Measurements from ENCODE around the gene LYZL6. TPM values are rescaled to one million over a fixed set of nuclear protein-coding genes. Genes with fewer than 3 reads are reported as not detected.

LYZL6 gene
- total RNA-seq, 3 donors from 2014 or later (not counting 1 experiment from before 2014, with no cell fraction given): not detected

- peak overlapping the region; percentile 75 for H3K27ac ChIP-seq (ENCODE audit: low read length)
- H3K4me1 ChIP-seq (ENCODE audit: control insufficient read depth, insufficient read depth, low read length): peaks cover 91% of the 10 kb centered on the region
- H3K4me1 Mint-ChIP-seq: peaks cover 79 to 88% of the 10 kb centered on the region in 2 donors
- no peaks in the 10 kb centered on the region for H3K9me3 ChIP-seq (ENCODE audit: control insufficient read depth, insufficient read depth, low read length)
- H3K36me3 ChIP-seq (ENCODE audit: control insufficient read depth, insufficient read depth, low read length): no peaks in the 10 kb centered on the region
- no peaks in the 10 kb centered on the region for H3K36me3 Mint-ChIP-seq
- H3K27me3 ChIP-seq (ENCODE audit: control insufficient read depth, insufficient read depth, low read length): no peaks in the 10 kb centered on the region
- peak overlapping the region; percentile 63 for H3K4me3 Mint-ChIP-seq
- DNase-seq (peak in 1 of 2 donors; percentile 51), ATAC-seq (no peak)
- H3K4me3 ChIP-seq (ENCODE audit: low read length): no peak overlapping the region
- peak overlapping the region; percentile 97 to 98 for H3K27ac Mint-ChIP-seq
- 47% methylated on average over 4 of the region's 4 CpGs for WGBS (ENCODE audit: insufficient coverage)
- intact Hi-C loops (cut with micrococcal nuclease): loop anchor here (2.0 to 5.0 kb wide), 4 partner anchors 176 to 649 kb away; partner anchors contain the start of genes CCL4L2 and SLFN5
- H3K27me3 Mint-ChIP-seq (ENCODE audit: low read depth in 2 of 2): no peaks in the 10 kb centered on the region
- TF ChIP-seq CTCF (IDR thresholded peaks at IDR 0.05): no peak
- no peaks in the 10 kb centered on the region for H3K9me3 Mint-ChIP-seq
Observed at GRCh38 chr17:35891269-35891668, 52.2 kb downstream of the LYZL6 start.

- intact Hi-C loops (cut with micrococcal nuclease): loop anchor here (2.0 to 5.0 kb wide), 4 partner anchors 176 to 648 kb away; partner anchors contain the start of genes CCL4L2 and SLFN5
- WGBS (ENCODE audit: insufficient coverage): 35% methylated on average over 4 of the region's 4 CpGs
- Histone ChIP-seq H3K27ac (ENCODE audit: low read length) (peak overlapping the region; percentile 75), H3K36me3 (ENCODE audit: control insufficient read depth, insufficient read depth, low read length) (no peaks in the 10 kb centered on the region), H3K9me3 (ENCODE audit: control insufficient read depth, insufficient read depth, low read length) (no peaks in the 10 kb centered on the region), H3K4me3 (ENCODE audit: low read length) (no peak overlapping the region), H3K27me3 (ENCODE audit: control insufficient read depth, insufficient read depth, low read length) (no peaks in the 10 kb centered on the region), H3K4me1 (ENCODE audit: control insufficient read depth, insufficient read depth, low read length) (peaks cover 86% of the 10 kb centered on the region)
- no peaks in the 10 kb centered on the region for H3K27me3 Mint-ChIP-seq (ENCODE audit: low read depth in 2 of 2)
- no peak for TF ChIP-seq CTCF (IDR thresholded peaks at IDR 0.05)
- peak; percentile 40 to 76 (median 67) for ATAC-seq
- peak; percentile 76 to 81 for DNase-seq
- peaks cover 74 to 83% of the 10 kb centered on the region in 2 donors for H3K4me1 Mint-ChIP-seq
- H3K36me3 Mint-ChIP-seq: no peaks in the 10 kb centered on the region
- H3K4me3 Mint-ChIP-seq: peak overlapping the region; percentile 63
- peak overlapping the region; percentile 97 to 98 for H3K27ac Mint-ChIP-seq
- H3K9me3 Mint-ChIP-seq: no peaks in the 10 kb centered on the region
Observed at GRCh38 chr17:35890774-35891155, 52.7 kb downstream of the LYZL6 start.

- peak overlapping the region; percentile 97 to 98 for H3K27ac Mint-ChIP-seq
- DNase-seq (peak in 1 of 2 donors; percentile 62), ATAC-seq (peak; percentile 21 to 51 (median 32))
- H3K9me3 Mint-ChIP-seq: no peaks in the 10 kb centered on the region
- Histone ChIP-seq H3K27me3 (ENCODE audit: control insufficient read depth, insufficient read depth, low read length) (no peaks in the 10 kb centered on the region), H3K27ac (ENCODE audit: low read length) (peak overlapping the region; percentile 76), H3K36me3 (ENCODE audit: control insufficient read depth, insufficient read depth, low read length) (no peaks in the 10 kb centered on the region), H3K9me3 (ENCODE audit: control insufficient read depth, insufficient read depth, low read length) (no peaks in the 10 kb centered on the region), H3K4me1 (ENCODE audit: control insufficient read depth, insufficient read depth, low read length) (peaks cover 79% of the 10 kb centered on the region), H3K4me3 (ENCODE audit: low read length) (no peak overlapping the region)
- H3K4me1 Mint-ChIP-seq: peaks cover 67 to 82% of the 10 kb centered on the region in 2 donors
- no peaks in the 10 kb centered on the region for H3K27me3 Mint-ChIP-seq (ENCODE audit: low read depth in 2 of 2)
- H3K36me3 Mint-ChIP-seq: no peaks in the 10 kb centered on the region
- intact Hi-C loops (cut with micrococcal nuclease): loop anchor here (1.0 to 5.0 kb wide), 6 partner anchors 8 to 648 kb away; partner anchors contain the start of genes CCL4L2, CCL5 and SLFN5
- TF ChIP-seq CTCF (IDR thresholded peaks at IDR 0.05): no peak
- WGBS (ENCODE audit: insufficient coverage): 75% methylated on average over 1 of the region's 2 CpGs
- H3K4me3 Mint-ChIP-seq: peak overlapping the region; percentile 80
Observed at GRCh38 chr17:35889818-35890773, 53.4 kb downstream of the LYZL6 start.
